G401 (cell line): Measurements from ENCODE around the gene ARL17A. TPM values are rescaled to one million over a fixed set of nuclear protein-coding genes. Genes with fewer than 3 reads are reported as not detected.
"Not testable (repeated sequence)": the region's sequence is repeated elsewhere in the genome, so short reads cannot be mapped to it uniquely, and the experiment has no call there.

Source experiments
- DNase-seq: peaks from one replicate; pipeline ENCODE4 v3.0.0-alpha.2; 2015; ENCODE audit warnings: low spot score
- in situ Hi-C: cut with HindIII; loops from 2 replicates; pipeline ENCODE4 v1.10.0; 2016; ENCODE audit warnings: low sequenced_read_pairs, mixed read lengths
- total RNA-seq: library from RNA; depleted of rRNA; stranded (reverse); fragments of >200 nt; shearing (Covaris generic); gene quantifications from 2 replicates; pipeline ENCODE4 v1.2.3, GENCODE V29; 2014; rRNA removed

Gene ARL17A
- total RNA-seq, 1 experiment from 2014 or later: 6.2 TPM

GRCh38 chr17:46566284-46566683 lies 13.2 kb downstream of the ARL17A start:
- DNase-seq, in situ Hi-C loops: not testable (repeated sequence)

GRCh38 chr17:46560048-46560447 lies 19.4 kb downstream of the ARL17A start:
- DNase-seq, in situ Hi-C loops: not testable (repeated sequence)

- DNase-seq, in situ Hi-C loops: not testable (repeated sequence)
These were observed 20.3 kb downstream of the ARL17A start for GRCh38 chr17:46559155-46559554.

- DNase-seq: peak; percentile 0
- in situ Hi-C loops: not testable (repeated sequence)
These were observed 30.9 kb downstream of the ARL17A start for GRCh38 chr17:46548607-46549006.

- DNase-seq, in situ Hi-C loops: not testable (repeated sequence)
These were observed 44.8 kb downstream of the ARL17A start for GRCh38 chr17:46534716-46535115.

GRCh38 chr17:46512168-46512567 lies 67.3 kb downstream of the ARL17A start, which contains the start of gene LRRC37A2:
Gene LRRC37A2, plus strand, starts transcription at chr17:46512468. Its CDS starts 245 bp downstream, at chr17:46512713.
- in situ Hi-C loops: not testable (repeated sequence)

GRCh38 chr17:46505896-46506295 lies 73.6 kb downstream of the ARL17A start:
- in situ Hi-C loops, DNase-seq: not testable (repeated sequence)

More at GRCh38 chr17:46512168-46512567, 67.3 kb downstream of the ARL17A start, which contains the start of gene LRRC37A2:
- DNase-seq: not testable (repeated sequence)

GRCh38 chr17:46499437-46500139 lies 79.9 kb downstream of the ARL17A start:
- in situ Hi-C loops: not testable (repeated sequence)
- peak; percentile 1 for DNase-seq

- DNase-seq, in situ Hi-C loops: not testable (repeated sequence)
These were observed 87.5 kb downstream of the ARL17A start for GRCh38 chr17:46492021-46492420.

GRCh38 chr17:46481310-46481709 lies 98.2 kb downstream of the ARL17A start:
- DNase-seq, in situ Hi-C loops: not testable (repeated sequence)

GRCh38 chr17:46478823-46479222 lies 100.7 kb downstream of the ARL17A start:
- DNase-seq, in situ Hi-C loops: not testable (repeated sequence)

- in situ Hi-C loops, DNase-seq: not testable (repeated sequence)
These were observed 103.9 kb downstream of the ARL17A start for GRCh38 chr17:46475583-46475982.

- in situ Hi-C loops, DNase-seq: not testable (repeated sequence)
These were observed 105.0 kb downstream of the ARL17A start for GRCh38 chr17:46474489-46474888.

GRCh38 chr17:46467618-46468017 lies 111.9 kb downstream of the ARL17A start:
- DNase-seq, in situ Hi-C loops: not testable (repeated sequence)

Other genes starting within 250 kb of the ARL17A start
- 24.0 and 31.1 TPM in 2 replicates for gene ARL17B, start 217.9 kb downstream of the ARL17A start, total RNA-seq
- gene LRRC37A2, start 67.2 kb downstream of the ARL17A start, total RNA-seq: 1.2 and 2.6 TPM in 2 replicates
- gene NSF, start 11.0 kb upstream of the ARL17A start, total RNA-seq: 17.7 and 19.0 TPM in 2 replicates
- gene WNT3, start 239.0 kb upstream of the ARL17A start, total RNA-seq: not detected in 2 replicates